Mucosa of descending colon (tissue), 3 donors: ENCODE measurements around the gene RALB. TPM values are rescaled to one million over a fixed set of nuclear protein-coding genes. Genes with fewer than 3 reads are reported as not detected.
"Not testable (repeated sequence)": the region's sequence is repeated elsewhere in the genome, so short reads cannot be mapped to it uniquely, and the experiment has no call there.

Source experiments
- ATAC-seq: fragments of 200-7000 bp; cut with Tn5 transposase; one replicate; pipeline ENCODE4 v1.9.1; 2020; ENCODE audit warnings: mild to moderate bottlenecking, moderate library complexity
- DNase-seq, 3 donors: peaks; one replicate each; pipeline ENCODE4 v3.0.0-alpha.2; 2020
- H3K36me3 ChIP-seq: fragments of 200-600 bp; one replicate; pipeline ENCODE4 v1.8.0; 2021; ENCODE audit warnings: low read depth, mild to moderate bottlenecking
- H3K4me1 ChIP-seq: fragments of 200-600 bp; one replicate; pipeline ENCODE4 v1.8.0; 2021; ENCODE audit warnings: low read depth, mild to moderate bottlenecking
- H3K4me3 ChIP-seq: fragments of 200-600 bp; one replicate; pipeline ENCODE4 v1.8.0; 2021; ENCODE audit warnings: mild to moderate bottlenecking
- H3K9me3 ChIP-seq: fragments of 200-600 bp; one replicate; pipeline ENCODE4 v1.8.0; 2021; ENCODE audit warnings: mild to moderate bottlenecking
- CTCF ChIP-seq: fragments of 200-600 bp; IDR thresholded peaks from one replicate; pipeline ENCODE4 v1.8.0; 2022; ENCODE audit warnings: antibody characterized with exemption, mild to moderate bottlenecking
- intact Hi-C, 2 donors: fragments of 100-400 bp; cut with DNase I in 1 of 2; cut with micrococcal nuclease in 1 of 2; formaldehyde crosslinking; loops; one replicate each; pipeline versions ENCODE4 v1.11.0 to v1.11.1; 2022; cut with DNase I, micrococcal nuclease
- total RNA-seq, 3 donors: library from RNA; stranded (reverse); fragmentation: NEBNext Ultra II Directional in 2 of 3; extraction: Animal tissue kit (Norgen Biotek cat#: 25700) in 2 of 3; gene quantifications; one replicate each; pipeline versions ENCODE4 v1.2.1 to v1.2.4, GENCODE V29; 2021 to 2023
- donor health status: DM: no; HTN: no; CAD: no; lungs with moderate emphysema.
- donor health status: DM: no; HTN: no; CAD: no.
- donor health status: DM: no; HTN: yes; CAD: no.

The RALB gene
- total RNA-seq, 3 donors from 2014 or later: 75.1 to 83.8 (median 80.8) TPM

- ATAC-seq (no peak), DNase-seq (no peak)
- Histone ChIP-seq H3K4me1 (peaks cover 9% of the 10 kb centered on the region), H3K9me3 (no peaks in the 10 kb centered on the region), H3K36me3 (no peaks in the 10 kb centered on the region), H3K4me3 (no peak overlapping the region)
- intact Hi-C loops: no loop called here
- no peak for TF ChIP-seq CTCF
Measured at GRCh38 chr2:120254178-120254577, 1.5 kb downstream of the RALB start.

- intact Hi-C loops: no loop called here
- ATAC-seq (no peak), DNase-seq (no peak)
- no peak for TF ChIP-seq CTCF
- Histone ChIP-seq H3K9me3 (no peaks in the 10 kb centered on the region), H3K4me3 (no peak overlapping the region), H3K36me3 (no peaks in the 10 kb centered on the region), H3K4me1 (peaks cover 9% of the 10 kb centered on the region)
Measured at GRCh38 chr2:120255071-120255470, 2.4 kb downstream of the RALB start.

GRCh38 chr2:120255986-120256650 lies 3.5 kb downstream of the RALB start:
- intact Hi-C loops: no loop called here
- H3K4me1 ChIP-seq: peaks cover 9% of the 10 kb centered on the region
- ATAC-seq: no peak

DNA sequence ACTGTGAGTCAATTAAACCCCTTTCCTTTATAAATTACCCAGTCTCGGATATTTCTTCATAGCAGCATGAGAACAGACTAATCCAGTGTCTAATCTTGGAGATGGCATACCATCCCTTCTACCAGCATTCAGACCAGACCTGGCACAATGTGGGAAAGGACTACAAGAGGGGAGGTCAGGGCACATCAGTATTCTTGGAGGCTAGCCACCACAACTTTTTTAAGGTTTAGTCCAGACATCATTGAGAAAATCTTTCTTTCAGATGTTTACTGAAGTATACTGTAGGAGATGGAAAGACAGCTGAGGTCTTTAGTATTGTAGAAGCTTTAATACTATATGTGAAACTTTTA lies 4.0 kb downstream of the RALB start:
- peaks cover 9% of the 10 kb centered on the region for H3K4me1 ChIP-seq
- ATAC-seq (no peak), DNase-seq (no peak)
- no peaks in the 10 kb centered on the region for H3K36me3 ChIP-seq
- intact Hi-C loops: no loop called here
- H3K9me3 ChIP-seq: no peaks in the 10 kb centered on the region
- H3K4me3 ChIP-seq: no peak overlapping the region
- no peak for TF ChIP-seq CTCF

More at GRCh38 chr2:120255986-120256650, 3.5 kb downstream of the RALB start:
- no peaks in the 10 kb centered on the region for H3K9me3 ChIP-seq
- no peak for DNase-seq
- no peaks in the 10 kb centered on the region for H3K36me3 ChIP-seq
- H3K4me3 ChIP-seq: no peak overlapping the region
- no peak for TF ChIP-seq CTCF

GRCh38 chr2:120257522-120257921 lies 4.9 kb downstream of the RALB start:
- TF ChIP-seq CTCF: no peak
- intact Hi-C loops: no loop called here
- H3K4me3 ChIP-seq: no peak overlapping the region
- ATAC-seq (no peak), DNase-seq (no peak)
- no peaks in the 10 kb centered on the region for H3K36me3 ChIP-seq
- H3K9me3 ChIP-seq: no peaks in the 10 kb centered on the region
- peaks cover 5% of the 10 kb centered on the region for H3K4me1 ChIP-seq

- H3K4me1 ChIP-seq: peaks cover 5% of the 10 kb centered on the region
- no peak overlapping the region for H3K4me3 ChIP-seq
- ATAC-seq (no peak), DNase-seq (no peak)
- intact Hi-C loops: no loop called here
- H3K9me3 ChIP-seq: no peaks in the 10 kb centered on the region
- no peak for TF ChIP-seq CTCF
- H3K36me3 ChIP-seq: no peaks in the 10 kb centered on the region
Measured at GRCh38 chr2:120258196-120258595, 5.5 kb downstream of the RALB start.

DNA sequence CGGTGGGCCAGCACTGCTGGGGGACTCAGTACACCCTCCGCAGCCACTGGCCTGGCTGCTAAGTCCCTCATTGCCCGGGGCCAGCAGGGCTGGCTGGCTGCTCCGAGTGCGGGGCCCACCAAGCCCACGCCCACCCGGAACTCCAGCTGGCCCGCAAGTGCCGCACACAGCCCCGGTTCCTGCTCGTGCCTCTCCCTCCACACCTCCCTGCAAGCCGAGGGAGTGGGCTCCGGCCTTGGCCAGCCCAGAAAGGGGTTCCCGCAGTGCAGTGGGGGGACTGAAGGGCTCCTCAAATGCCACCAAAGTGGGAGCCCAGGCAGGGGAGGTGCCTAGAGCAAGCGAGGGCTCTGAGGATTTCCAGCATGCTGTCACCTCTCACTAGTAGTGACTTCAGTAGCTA lies 7.3 kb downstream of the RALB start:
- DNase-seq, H3K36me3 ChIP-seq, ATAC-seq, H3K9me3 ChIP-seq, H3K4me1 ChIP-seq, intact Hi-C loops, H3K4me3 ChIP-seq: not testable (repeated sequence)
